ENCODE data around the gene SLK.

Gene SLK

DNA sequence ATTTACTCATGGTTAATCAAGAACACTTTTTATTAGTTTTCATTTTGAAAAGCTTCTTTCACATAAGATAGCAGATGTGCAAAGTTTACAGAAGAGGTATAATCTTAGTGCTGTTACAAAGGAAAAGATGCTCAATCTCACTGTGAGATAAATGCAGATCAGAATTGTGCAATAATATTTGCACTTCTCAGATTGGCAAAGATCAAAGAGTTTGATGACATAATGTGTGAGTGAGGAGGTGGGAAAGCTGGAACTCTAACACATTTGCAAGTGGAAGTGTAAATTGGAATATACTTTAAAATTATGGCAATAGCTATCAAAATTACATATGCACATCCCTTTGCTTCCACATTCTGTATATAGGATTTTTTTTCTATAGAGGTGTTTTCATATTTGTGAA lies 27.4 kb upstream of the SLK start:
- DNase-seq: no peak
- ChIA-PET CTCF (no interaction called here), POLR2A (no interaction called here)
- H3K9me3 ChIP-seq (ENCODE audit: control extremely low read depth in 1 of 5, control insufficient read depth in 4 of 5, insufficient read depth in 2 of 5, low read depth in 1 of 5, low read length in 4 of 5): no peaks in the 10 kb centered on the region
- no peaks in the 10 kb centered on the region for H3K36me3 ChIP-seq (ENCODE audit: control insufficient read depth in 4 of 4, insufficient read depth in 4 of 4, low read length in 3 of 4)
- H3K4me1 ChIP-seq (ENCODE audit: control extremely low read depth in 1 of 4, control insufficient read depth in 4 of 4, insufficient read depth in 4 of 4, low read length in 3 of 4): no peaks in the 10 kb centered on the region
- no peak overlapping the region for H3K27ac ChIP-seq (ENCODE audit: insufficient read depth in 1 of 2, low read depth in 1 of 2, low read length in 2 of 2, poor library complexity in 1 of 2, severe bottlenecking in 2 of 2)
- H3K4me3 ChIP-seq (ENCODE audit: control insufficient read depth in 1 of 7, extremely low read depth in 1 of 7, insufficient read depth in 4 of 7, low read depth in 2 of 7, low read length in 6 of 7): no peak overlapping the region
- no peaks in the 10 kb centered on the region for H3K27me3 ChIP-seq (replicated peaks in 2 of 5; ENCODE audit: control insufficient read depth in 4 of 5, insufficient read depth in 5 of 5, low read length in 4 of 5)

- Histone ChIP-seq H3K27ac (ENCODE audit: insufficient read depth in 1 of 2, low read depth in 1 of 2, low read length in 2 of 2, poor library complexity in 1 of 2, severe bottlenecking in 2 of 2) (no peak overlapping the region), H3K4me3 (ENCODE audit: control insufficient read depth in 1 of 7, extremely low read depth in 1 of 7, insufficient read depth in 4 of 7, low read depth in 2 of 7, low read length in 6 of 7) (no peak overlapping the region), H3K9me3 (ENCODE audit: control extremely low read depth in 1 of 5, control insufficient read depth in 4 of 5, insufficient read depth in 2 of 5, low read depth in 1 of 5, low read length in 4 of 5) (no peaks in the 10 kb centered on the region), H3K36me3 (ENCODE audit: control insufficient read depth in 4 of 4, insufficient read depth in 4 of 4, low read length in 3 of 4) (no peaks in the 10 kb centered on the region), H3K27me3 (replicated peaks in 2 of 5; ENCODE audit: control insufficient read depth in 4 of 5, insufficient read depth in 5 of 5, low read length in 4 of 5) (no peaks in the 10 kb centered on the region), H3K4me1 (ENCODE audit: control extremely low read depth in 1 of 4, control insufficient read depth in 4 of 4, insufficient read depth in 4 of 4, low read length in 3 of 4) (peaks cover 0 to 4% (median 0%) of the 10 kb centered on the region in 4 experiments)
- CTCF ChIA-PET: interaction anchor here (0.7 to 1.4 kb wide), 5 partner anchors 10 to 54 kb away, joined by 3 to 5 read pairs (median 4); no protein-coding TSS in a partner anchor
- DNase-seq: no peak
- WGBS (ENCODE audit: insufficient coverage): 100% methylated on average over 2 of the region's 2 CpGs
- POLR2A ChIA-PET: no interaction called here
These were observed 25.1 kb upstream of the SLK start for GRCh38 chr10:103941801-103942200.

- H3K27ac ChIP-seq (ENCODE audit: insufficient read depth in 1 of 2, low read depth in 1 of 2, low read length in 2 of 2, poor library complexity in 1 of 2, severe bottlenecking in 2 of 2): no peak overlapping the region
- H3K4me1 ChIP-seq (ENCODE audit: control extremely low read depth in 1 of 4, control insufficient read depth in 4 of 4, insufficient read depth in 4 of 4, low read length in 3 of 4): peaks cover 0 to 6% (median 2%) of the 10 kb centered on the region in 4 experiments
- no peaks in the 10 kb centered on the region for H3K27me3 ChIP-seq (replicated peaks in 2 of 5; ENCODE audit: control insufficient read depth in 4 of 5, insufficient read depth in 5 of 5, low read length in 4 of 5)
- no peak overlapping the region for H3K4me3 ChIP-seq (ENCODE audit: control insufficient read depth in 1 of 7, extremely low read depth in 1 of 7, insufficient read depth in 4 of 7, low read depth in 2 of 7, low read length in 6 of 7)
- no peaks in the 10 kb centered on the region for H3K36me3 ChIP-seq (ENCODE audit: control insufficient read depth in 4 of 4, insufficient read depth in 4 of 4, low read length in 3 of 4)
- 90% methylated on average over 2 of the region's 2 CpGs for WGBS (ENCODE audit: insufficient coverage)
- no peaks in the 10 kb centered on the region for H3K9me3 ChIP-seq (ENCODE audit: control extremely low read depth in 1 of 5, control insufficient read depth in 4 of 5, insufficient read depth in 2 of 5, low read depth in 1 of 5, low read length in 4 of 5)
- ChIA-PET CTCF (interaction anchor here (1.2 kb wide), 1 partner anchor 21 kb away, joined by 3 read pairs; no protein-coding TSS in a partner anchor), POLR2A (interaction anchor here (0.8 to 1.4 kb wide), 2 partner anchors 13 to 18 kb away, joined by 3 read pairs; no protein-coding TSS in a partner anchor)
- no peak for DNase-seq
These were observed 24.1 kb upstream of the SLK start for GRCh38 chr10:103942866-103943265.

DNA sequence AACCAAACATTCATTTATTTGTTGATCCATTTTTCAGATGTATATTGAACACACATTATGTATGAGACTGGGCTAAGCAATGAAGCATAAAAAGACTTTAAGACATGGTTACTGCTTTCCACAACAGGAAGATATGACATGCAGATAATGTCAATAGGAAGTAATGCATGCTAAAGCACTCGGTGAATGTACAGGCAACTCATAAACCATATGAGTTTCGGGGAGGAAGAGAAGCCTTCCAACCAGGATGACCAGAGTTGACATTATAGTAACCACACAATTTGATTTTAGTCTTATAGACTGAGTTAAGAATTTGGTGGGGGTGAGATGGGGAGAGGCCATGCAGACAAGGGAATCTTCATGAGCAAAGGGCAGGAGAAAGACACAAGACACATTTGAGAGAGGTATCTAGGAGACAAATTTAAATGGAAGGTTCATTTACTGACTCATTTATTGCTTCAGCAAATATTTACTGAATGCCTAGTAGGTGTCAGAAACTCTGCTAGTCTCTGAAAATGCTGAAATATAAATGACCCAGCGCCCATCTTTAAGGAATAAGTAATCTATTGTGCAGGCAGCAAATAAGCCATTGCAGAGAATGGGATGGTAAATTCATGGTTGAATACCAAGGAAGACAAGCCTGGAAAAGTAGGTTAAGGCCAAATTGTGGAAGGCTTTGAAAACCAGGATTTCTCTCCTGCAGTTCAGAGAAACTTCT lies 19.0 kb upstream of the SLK start:
- no peaks in the 10 kb centered on the region for H3K36me3 ChIP-seq (ENCODE audit: control insufficient read depth in 4 of 4, insufficient read depth in 4 of 4, low read length in 3 of 4)
- H3K4me3 ChIP-seq (ENCODE audit: control insufficient read depth in 1 of 7, extremely low read depth in 1 of 7, insufficient read depth in 4 of 7, low read depth in 2 of 7, low read length in 6 of 7): peak overlapping the region in 1 of 7 experiments; percentile 18
- peaks cover 0 to 2% (median 0%) of the 10 kb centered on the region in 5 experiments for H3K27me3 ChIP-seq (replicated peaks in 2 of 5; ENCODE audit: control insufficient read depth in 4 of 5, insufficient read depth in 5 of 5, low read length in 4 of 5)
- ChIA-PET POLR2A (no interaction called here), CTCF (no interaction called here)
- no peak overlapping the region for H3K27ac ChIP-seq (ENCODE audit: insufficient read depth in 1 of 2, low read depth in 1 of 2, low read length in 2 of 2, poor library complexity in 1 of 2, severe bottlenecking in 2 of 2)
- 78% methylated on average over 1 of the region's 3 CpGs for WGBS (ENCODE audit: insufficient coverage)
- H3K4me1 ChIP-seq (ENCODE audit: control extremely low read depth in 1 of 4, control insufficient read depth in 4 of 4, insufficient read depth in 4 of 4, low read length in 3 of 4): peaks cover 0 to 9% (median 4%) of the 10 kb centered on the region in 4 experiments
- DNase-seq: peak; percentile 19 to 60 (median 47)
- no peaks in the 10 kb centered on the region for H3K9me3 ChIP-seq (ENCODE audit: control extremely low read depth in 1 of 5, control insufficient read depth in 4 of 5, insufficient read depth in 2 of 5, low read depth in 1 of 5, low read length in 4 of 5)

GRCh38 chr10:103949728-103950127 lies 17.2 kb upstream of the SLK start:
- no CpG with 5 or more reads among the region's 4 CpGs for WGBS (ENCODE audit: insufficient coverage)
- ChIA-PET POLR2A (no interaction called here), CTCF (interaction anchor here (1.3 kb wide), 2 partner anchors 15 to 62 kb away, joined by 5 read pairs; no protein-coding TSS in a partner anchor)
- H3K4me3 ChIP-seq (ENCODE audit: control insufficient read depth in 1 of 7, extremely low read depth in 1 of 7, insufficient read depth in 4 of 7, low read depth in 2 of 7, low read length in 6 of 7): no peak overlapping the region
- no peak for DNase-seq
- no peak overlapping the region for H3K27ac ChIP-seq (ENCODE audit: insufficient read depth in 1 of 2, low read depth in 1 of 2, low read length in 2 of 2, poor library complexity in 1 of 2, severe bottlenecking in 2 of 2)
- H3K4me1 ChIP-seq (ENCODE audit: control extremely low read depth in 1 of 4, control insufficient read depth in 4 of 4, insufficient read depth in 4 of 4, low read length in 3 of 4): peaks cover 0 to 9% (median 4%) of the 10 kb centered on the region in 4 experiments
- H3K9me3 ChIP-seq (ENCODE audit: control extremely low read depth in 1 of 5, control insufficient read depth in 4 of 5, insufficient read depth in 2 of 5, low read depth in 1 of 5, low read length in 4 of 5): peaks cover 0 to 2% (median 0%) of the 10 kb centered on the region in 5 experiments
- no peaks in the 10 kb centered on the region for H3K36me3 ChIP-seq (ENCODE audit: control insufficient read depth in 4 of 4, insufficient read depth in 4 of 4, low read length in 3 of 4)
- H3K27me3 ChIP-seq (replicated peaks in 2 of 5; ENCODE audit: control insufficient read depth in 4 of 5, insufficient read depth in 5 of 5, low read length in 4 of 5): peaks cover 0 to 2% (median 0%) of the 10 kb centered on the region in 5 experiments

DNA sequence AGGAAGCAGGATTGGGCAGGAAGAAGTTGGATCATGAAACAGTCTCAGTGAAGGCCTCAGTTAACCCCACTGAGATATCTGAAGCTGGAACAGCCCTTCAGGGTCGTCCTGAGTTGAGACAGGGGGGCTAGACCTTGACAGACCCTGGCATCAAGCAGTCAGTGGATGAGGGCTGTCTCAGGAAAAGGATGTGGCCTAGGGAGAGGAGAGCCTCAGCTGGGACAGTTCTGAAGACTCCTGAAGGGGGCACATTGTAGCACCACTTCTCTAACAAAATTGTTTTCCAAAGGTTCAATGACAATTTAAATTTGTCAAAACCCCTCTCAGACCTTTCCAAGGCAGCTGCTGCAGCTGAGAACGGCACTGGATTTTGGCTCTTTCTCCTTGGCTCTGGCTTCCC lies 15.8 kb upstream of the SLK start:
- Histone ChIP-seq H3K36me3 (ENCODE audit: control insufficient read depth in 4 of 4, insufficient read depth in 4 of 4, low read length in 3 of 4) (no peaks in the 10 kb centered on the region), H3K4me3 (ENCODE audit: control insufficient read depth in 1 of 7, extremely low read depth in 1 of 7, insufficient read depth in 4 of 7, low read depth in 2 of 7, low read length in 6 of 7) (no peak overlapping the region), H3K27ac (ENCODE audit: insufficient read depth in 1 of 2, low read depth in 1 of 2, low read length in 2 of 2, poor library complexity in 1 of 2, severe bottlenecking in 2 of 2) (no peak overlapping the region), H3K4me1 (ENCODE audit: control extremely low read depth in 1 of 4, control insufficient read depth in 4 of 4, insufficient read depth in 4 of 4, low read length in 3 of 4) (peaks cover 0 to 9% (median 2%) of the 10 kb centered on the region in 4 experiments), H3K9me3 (ENCODE audit: control extremely low read depth in 1 of 5, control insufficient read depth in 4 of 5, insufficient read depth in 2 of 5, low read depth in 1 of 5, low read length in 4 of 5) (peaks cover 0 to 2% (median 0%) of the 10 kb centered on the region in 5 experiments), H3K27me3 (replicated peaks in 2 of 5; ENCODE audit: control insufficient read depth in 4 of 5, insufficient read depth in 5 of 5, low read length in 4 of 5) (peaks cover 0 to 2% (median 0%) of the 10 kb centered on the region in 5 experiments)
- POLR2A ChIA-PET: no interaction called here
- DNase-seq: no peak
- 79% methylated on average over 2 of the region's 2 CpGs for WGBS (ENCODE audit: insufficient coverage)
- CTCF ChIA-PET: interaction anchor here (1.3 kb wide), 1 partner anchor 10 kb away, joined by 5 read pairs; no protein-coding TSS in a partner anchor

GRCh38 chr10:103951942-103952341 lies 15.0 kb upstream of the SLK start:
- H3K27me3 ChIP-seq (replicated peaks in 2 of 5; ENCODE audit: control insufficient read depth in 4 of 5, insufficient read depth in 5 of 5, low read length in 4 of 5): peaks cover 0 to 2% (median 0%) of the 10 kb centered on the region in 5 experiments
- CTCF ChIA-PET: interaction anchor here (1.3 to 1.4 kb wide), 2 partner anchors 10 to 61 kb away, joined by 3 to 5 read pairs; no protein-coding TSS in a partner anchor
- H3K36me3 ChIP-seq (ENCODE audit: control insufficient read depth in 4 of 4, insufficient read depth in 4 of 4, low read length in 3 of 4): no peaks in the 10 kb centered on the region
- no peak overlapping the region for H3K27ac ChIP-seq (ENCODE audit: insufficient read depth in 1 of 2, low read depth in 1 of 2, low read length in 2 of 2, poor library complexity in 1 of 2, severe bottlenecking in 2 of 2)
- POLR2A ChIA-PET: no interaction called here
- DNase-seq: no peak
- H3K4me1 ChIP-seq (ENCODE audit: control extremely low read depth in 1 of 4, control insufficient read depth in 4 of 4, insufficient read depth in 4 of 4, low read length in 3 of 4): peaks cover 0 to 9% (median 2%) of the 10 kb centered on the region in 4 experiments
- 100% methylated on average over 1 of the region's 4 CpGs for WGBS (ENCODE audit: insufficient coverage)
- H3K4me3 ChIP-seq (ENCODE audit: control insufficient read depth in 1 of 7, extremely low read depth in 1 of 7, insufficient read depth in 4 of 7, low read depth in 2 of 7, low read length in 6 of 7): no peak overlapping the region
- peaks cover 0 to 2% (median 0%) of the 10 kb centered on the region in 5 experiments for H3K9me3 ChIP-seq (ENCODE audit: control extremely low read depth in 1 of 5, control insufficient read depth in 4 of 5, insufficient read depth in 2 of 5, low read depth in 1 of 5, low read length in 4 of 5)
